Measurements from ENCODE around the gene IGF2BP2.

The IGF2BP2 gene

DNA sequence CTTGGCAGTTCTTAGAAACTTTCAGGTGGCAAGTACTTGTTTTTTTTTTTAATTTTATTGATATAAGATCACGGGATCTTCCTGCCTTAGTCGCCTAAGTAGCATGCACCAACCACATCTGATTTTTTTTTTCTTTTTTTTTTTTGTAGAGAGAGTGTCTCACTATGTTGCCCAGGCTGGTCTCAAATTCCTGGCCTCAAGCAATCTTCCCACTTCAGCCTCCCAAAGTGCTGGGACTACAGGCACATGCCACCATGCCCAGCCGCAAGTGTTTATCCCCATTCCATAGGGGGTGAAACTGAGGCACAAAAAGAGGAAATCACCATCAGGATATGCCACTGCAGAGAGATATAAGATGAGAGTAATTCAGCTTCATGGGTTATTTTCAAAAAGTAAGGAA, 102.9 kb downstream of the IGF2BP2 start:
- H3K27ac ChIP-seq: peak overlapping the region in 1 of 21 experiments; percentile 31

GRCh38 chr3:185720326-185720725, 104.5 kb downstream of the IGF2BP2 start:
- no peak overlapping the region for H3K4me3 ChIP-seq
- H3K27ac ChIP-seq: no peak overlapping the region

More for the DNA sequence above, 102.9 kb downstream of the IGF2BP2 start:
- H3K4me3 ChIP-seq: no peak overlapping the region

GRCh38 chr3:185718736-185719593, 105.9 kb downstream of the IGF2BP2 start:
- Histone ChIP-seq H3K4me3 (no peak overlapping the region), H3K27ac (no peak overlapping the region)

GRCh38 chr3:185717627-185718402, 107.0 kb downstream of the IGF2BP2 start:
- Histone ChIP-seq H3K4me3 (no peak overlapping the region), H3K27ac (peak overlapping the region in 8 of 21 experiments; percentile 15 to 83 (median 43))

DNA sequence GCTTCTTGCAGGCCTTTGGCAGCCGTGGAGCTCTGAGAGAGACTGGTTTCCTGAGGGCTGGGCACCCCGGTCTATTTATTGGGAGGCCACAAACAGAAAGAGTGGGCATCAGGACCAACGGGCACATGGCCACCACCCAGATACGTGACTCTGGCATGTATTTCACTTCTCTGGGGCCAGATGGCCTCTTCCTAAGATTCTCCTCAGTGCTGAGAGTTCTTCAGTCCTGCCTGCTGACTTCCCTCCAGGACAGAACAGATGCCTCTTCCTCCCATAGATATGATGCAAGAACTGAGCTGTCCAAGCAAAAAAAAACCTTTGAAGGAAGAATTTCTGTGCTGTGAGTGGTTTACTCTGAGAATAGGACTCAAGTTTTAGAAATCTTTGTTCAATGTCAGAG, 107.7 kb downstream of the IGF2BP2 start:
- no peak overlapping the region for H3K4me3 ChIP-seq
- H3K27ac ChIP-seq: peak overlapping the region in 8 of 21 experiments; percentile 15 to 83 (median 43)

- Histone ChIP-seq H3K4me3 (no peak overlapping the region), H3K27ac (peak overlapping the region in 7 of 21 experiments; percentile 15 to 83 (median 48))
Measured at GRCh38 chr3:185716436-185717108, 108.3 kb downstream of the IGF2BP2 start.

- Histone ChIP-seq H3K27ac (peak overlapping the region in 1 of 21 experiments; percentile 6), H3K4me3 (no peak overlapping the region)
Measured at GRCh38 chr3:185715091-185715490, 109.8 kb downstream of the IGF2BP2 start.

DNA sequence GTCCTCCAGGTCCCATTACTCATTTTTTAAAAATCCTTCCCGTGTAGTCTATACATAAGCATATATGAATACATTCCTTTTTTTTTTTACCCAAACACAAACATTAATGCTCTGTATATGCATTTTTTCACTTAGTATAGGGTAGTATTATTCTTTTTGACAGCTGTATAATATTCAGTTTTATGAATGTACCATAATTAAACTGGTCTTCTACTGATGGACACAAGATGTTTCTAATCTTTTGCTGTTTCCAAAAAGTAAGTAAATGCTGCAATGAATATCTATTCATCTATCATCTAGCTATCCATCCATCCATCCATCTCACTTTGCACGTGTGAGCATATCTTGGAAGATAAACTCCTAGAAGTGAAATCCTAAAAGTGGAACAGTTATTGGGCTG, 110.8 kb downstream of the IGF2BP2 start:
- Histone ChIP-seq H3K27ac (no peak overlapping the region), H3K4me3 (no peak overlapping the region)

DNA sequence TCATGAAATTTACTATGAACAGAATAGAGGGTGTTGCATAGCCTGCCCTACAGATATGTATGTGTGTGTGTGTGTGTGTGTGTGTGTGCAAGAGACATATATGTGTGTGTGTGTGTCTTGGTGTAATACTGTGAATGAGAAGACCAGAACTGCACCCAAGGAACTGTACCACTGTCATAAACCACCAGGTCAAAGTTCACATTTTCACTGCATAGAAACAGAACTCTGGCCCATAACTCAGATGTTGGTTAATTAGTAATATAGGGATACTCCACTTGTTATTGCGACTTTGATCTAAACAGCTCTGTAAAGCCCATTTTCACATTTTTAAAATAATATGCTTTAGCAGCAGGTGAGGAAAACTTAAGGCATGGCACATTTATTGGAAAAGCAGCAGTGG, 111.8 kb downstream of the IGF2BP2 start:
- H3K4me3 ChIP-seq: no peak overlapping the region
- no peak overlapping the region for H3K27ac ChIP-seq

DNA sequence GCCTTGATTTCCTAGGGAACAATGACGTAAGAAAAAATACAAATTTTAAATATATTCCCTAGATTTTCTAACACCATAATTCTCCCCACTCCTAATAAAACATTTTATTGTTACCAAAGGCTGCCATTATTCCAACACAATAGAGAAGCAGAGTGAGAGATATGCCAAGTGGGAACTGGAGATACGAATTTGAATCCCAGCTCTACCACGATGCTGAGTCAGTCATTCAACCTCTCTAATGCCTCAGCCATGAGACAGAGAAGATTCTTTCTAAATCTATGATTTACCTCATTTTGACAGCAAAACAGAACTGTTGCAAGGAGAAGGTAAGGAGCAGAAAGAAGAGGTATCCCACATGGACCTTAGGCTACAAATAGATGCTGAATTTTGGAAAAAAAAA, 112.5 kb downstream of the IGF2BP2 start:
- Histone ChIP-seq H3K4me3 (no peak overlapping the region), H3K27ac (no peak overlapping the region)

GRCh38 chr3:185711255-185711870, 113.5 kb downstream of the IGF2BP2 start:
- Histone ChIP-seq H3K4me3 (no peak overlapping the region), H3K27ac (no peak overlapping the region)

GRCh38 chr3:185709251-185709955, 115.4 kb downstream of the IGF2BP2 start:
- H3K27ac ChIP-seq: no peak overlapping the region
- H3K4me3 ChIP-seq: no peak overlapping the region

DNA sequence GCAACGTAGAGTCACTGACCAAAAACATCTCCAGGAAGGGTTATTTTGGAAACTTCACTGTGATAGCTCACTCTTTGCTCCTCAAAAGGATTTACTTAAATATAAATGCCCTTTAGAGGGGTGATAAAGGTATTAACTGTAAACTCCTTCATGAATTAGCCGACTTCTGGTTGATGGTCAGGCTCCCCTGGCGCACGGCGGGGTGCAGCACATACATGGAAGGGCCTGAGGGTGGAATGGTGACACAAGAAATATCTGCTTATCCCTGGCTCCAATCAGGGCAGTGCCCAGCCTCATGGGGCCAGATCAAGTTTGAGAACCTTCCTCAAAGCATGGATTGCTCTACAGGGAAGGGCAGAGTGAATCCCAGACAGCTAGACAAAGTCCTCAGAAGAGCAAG, 116.5 kb downstream of the IGF2BP2 start:
- Histone ChIP-seq H3K4me3 (no peak overlapping the region), H3K27ac (peak overlapping the region in 1 of 21 experiments; percentile 34)

- no peak overlapping the region for H3K4me3 ChIP-seq
Measured at GRCh38 chr3:185705498-185705897, 119.3 kb downstream of the IGF2BP2 start.

GRCh38 chr3:185702262-185703225, 122.3 kb downstream of the IGF2BP2 start:
- H3K4me3 ChIP-seq: no peak overlapping the region
- H3K27ac ChIP-seq: peak overlapping the region in 1 of 21 experiments; percentile 1

More at GRCh38 chr3:185705498-185705897, 119.3 kb downstream of the IGF2BP2 start:
- H3K27ac ChIP-seq: no peak overlapping the region

- Histone ChIP-seq H3K27ac (peak overlapping the region in 1 of 21 experiments; percentile 5), H3K4me3 (no peak overlapping the region)
Measured at GRCh38 chr3:185701611-185702261, 123.1 kb downstream of the IGF2BP2 start.

- Histone ChIP-seq H3K4me3 (no peak overlapping the region), H3K27ac (no peak overlapping the region)
Measured at GRCh38 chr3:185699927-185700326, 124.9 kb downstream of the IGF2BP2 start.

Data from skin epidermis (tissue), 12 donors.